Parathyroid adenoma (tissue), 2 donors: Measurements from ENCODE around the gene ABCA3.

Source experiments
- H2AFZ ChIP-seq: fragments of 300-600 bp; sonication (generic); one replicate; pipeline ENCODE4 v1.7.0; 2017; ENCODE audit warnings: antibody characterized with exemption, mild to moderate bottlenecking
- H3K27ac ChIP-seq: fragments of 300-600 bp; sonication (generic); one replicate; pipeline ENCODE4 v1.7.0; 2017
- H3K27me3 ChIP-seq: fragments of 300-600 bp; sonication (generic); one replicate; pipeline ENCODE4 v1.7.0; 2017; ENCODE audit warnings: low read length; ENCODE audit not compliant: control insufficient read depth, insufficient read depth
- H3K36me3 ChIP-seq: fragments of 300-600 bp; sonication (generic); one replicate; pipeline ENCODE4 v1.7.0; 2017; ENCODE audit warnings: low read length; ENCODE audit not compliant: control insufficient read depth, insufficient read depth
- H3K4me1 ChIP-seq: fragments of 300-600 bp; sonication (generic); one replicate; pipeline ENCODE4 v1.7.0; 2017; ENCODE audit warnings: control low read depth
- H3K4me2 ChIP-seq: fragments of 300-600 bp; sonication (generic); one replicate; pipeline ENCODE4 v1.7.0; 2017; ENCODE audit warnings: low read length
- H3K4me3 ChIP-seq: fragments of 300-600 bp; sonication (generic); one replicate; pipeline ENCODE4 v1.7.0; 2017; ENCODE audit warnings: low read depth, low read length
- H3K79me2 ChIP-seq: fragments of 300-600 bp; sonication (generic); one replicate; pipeline ENCODE4 v1.7.0; 2017; ENCODE audit warnings: control low read depth
- H3K9ac ChIP-seq: fragments of 300-600 bp; sonication (generic); one replicate; pipeline ENCODE4 v1.7.0; 2017; ENCODE audit warnings: mild to moderate bottlenecking
- H3K9me3 ChIP-seq: fragments of 300-600 bp; sonication (generic); one replicate; pipeline ENCODE4 v1.7.0; 2017; ENCODE audit warnings: low read length; ENCODE audit not compliant: control insufficient read depth
- CTCF ChIP-seq: fragments of 300-600 bp; sonication (generic); IDR thresholded peaks from one replicate; pipeline ENCODE4 v1.7.0; 2017; ENCODE audit warnings: antibody characterized with exemption, mild to moderate bottlenecking
- donor health status: primary hyperparathyroidism.

Gene ABCA3

GRCh38 chr16:2359919-2360318 lies 19.4 kb upstream of the ABCA3 start:
- Histone ChIP-seq H3K27ac (no peak overlapping the region), H3K27me3 (no peaks in the 10 kb centered on the region), H3K36me3 (no peaks in the 10 kb centered on the region), H3K9me3 (no peaks in the 10 kb centered on the region), H3K4me2 (no peak overlapping the region), H3K79me2 (no peaks in the 10 kb centered on the region), H2AFZ (no peak overlapping the region), H3K9ac (no peak overlapping the region), H3K4me1 (peaks cover 13% of the 10 kb centered on the region), H3K4me3 (no peak overlapping the region)
- TF ChIP-seq CTCF = no peak

GRCh38 chr16:2358811-2359210 lies 18.3 kb upstream of the ABCA3 start:
- Histone ChIP-seq H3K27me3 (no peaks in the 10 kb centered on the region), H3K9ac (no peak overlapping the region), H3K27ac (no peak overlapping the region), H3K4me1 (peaks cover 5% of the 10 kb centered on the region), H3K4me3 (no peak overlapping the region), H3K36me3 (no peaks in the 10 kb centered on the region), H2AFZ (no peak overlapping the region), H3K9me3 (no peaks in the 10 kb centered on the region), H3K79me2 (no peaks in the 10 kb centered on the region), H3K4me2 (no peak overlapping the region)
- TF ChIP-seq CTCF = no peak

GRCh38 chr16:2357331-2357730 lies 16.8 kb upstream of the ABCA3 start:
- H3K27ac ChIP-seq = no peak overlapping the region
- no peak overlapping the region for H3K9ac ChIP-seq
- no peak overlapping the region for H3K4me2 ChIP-seq
- TF ChIP-seq CTCF = no peak
- H3K4me1 ChIP-seq = no peaks in the 10 kb centered on the region
- H3K9me3 ChIP-seq = no peaks in the 10 kb centered on the region
- H2AFZ ChIP-seq = no peak overlapping the region
- no peaks in the 10 kb centered on the region for H3K79me2 ChIP-seq
- H3K27me3 ChIP-seq = no peaks in the 10 kb centered on the region
- H3K36me3 ChIP-seq = no peaks in the 10 kb centered on the region
- no peak overlapping the region for H3K4me3 ChIP-seq

GRCh38 chr16:2350500-2350899 lies 10.0 kb upstream of the ABCA3 start:
- Histone ChIP-seq H2AFZ (no peak overlapping the region), H3K27ac (no peak overlapping the region)

More at GRCh38 chr16:2350500-2350899, 10.0 kb upstream of the ABCA3 start:
- Histone ChIP-seq H3K4me1 (no peaks in the 10 kb centered on the region), H3K36me3 (no peaks in the 10 kb centered on the region), H3K9ac (no peak overlapping the region), H3K9me3 (no peaks in the 10 kb centered on the region), H3K4me3 (no peak overlapping the region), H3K4me2 (no peak overlapping the region), H3K27me3 (no peaks in the 10 kb centered on the region), H3K79me2 (no peaks in the 10 kb centered on the region)
- TF ChIP-seq CTCF = no peak
